Nephron (organoid): Measurements from ENCODE around the gene CLK1.

ENCODE experiments used
- H3K27ac Mint-ChIP-seq, 3 experiments: 2 replicates each; pipeline ENCODE4 v1.8.0; 2020; ENCODE audit warnings: mixed read lengths in 3 of 3, mild to moderate bottlenecking in 2 of 3, moderate library complexity in 1 of 3
- H3K27me3 Mint-ChIP-seq: 2 replicates; pipeline ENCODE4 v1.8.0; 2021; ENCODE audit warnings: low read depth, mild to moderate bottlenecking, moderate library complexity, mixed read lengths
- H3K36me3 Mint-ChIP-seq: 2 replicates; pipeline ENCODE4 v1.8.0; 2020; ENCODE audit warnings: low read depth, mixed read lengths
- H3K4me1 Mint-ChIP-seq: 2 replicates; pipeline ENCODE4 v1.8.0; 2020; ENCODE audit warnings: mixed read lengths
- H3K4me3 Mint-ChIP-seq, 3 experiments: 2 replicates each; pipeline ENCODE4 v1.8.0; 2020; ENCODE audit warnings: mild to moderate bottlenecking in 3 of 3, mixed read lengths in 3 of 3, moderate library complexity in 2 of 3
- H3K9me3 Mint-ChIP-seq: 2 replicates; pipeline ENCODE4 v1.8.0; 2020; ENCODE audit warnings: mixed read lengths
- CTCF ChIP-seq, 3 experiments: fragments of 200-600 bp; sonication (generic); IDR thresholded peaks; one replicate each; pipeline ENCODE4 v1.5.0; 2021; ENCODE audit warnings: antibody characterized with exemption in 3 of 3; ENCODE audit not compliant: unreplicated experiment in 3 of 3

CLK1 gene

GRCh38 chr2:200811333-200812121 is 52.9 kb downstream of the CLK1 start, which contains the start of gene BZW1:
BZW1 (plus strand) TSS chr2:200811910; CDS start chr2:200813218, 1,308 bp downstream.
- Mint-ChIP-seq H3K36me3 (peaks cover 34% of the 10 kb centered on the region), H3K4me1 (peaks cover 30% of the 10 kb centered on the region), H3K9me3 (no peaks in the 10 kb centered on the region)

GRCh38 chr2:200810998-200811332 is 53.5 kb downstream of the CLK1 start:
- Mint-ChIP-seq H3K9me3 (no peaks in the 10 kb centered on the region), H3K36me3 (peaks cover 28% of the 10 kb centered on the region), H3K27ac (peak overlapping the region; percentile 95 to 98 (median 97)), H3K27me3 (no peaks in the 10 kb centered on the region), H3K4me3 (peak overlapping the region; percentile 85 to 96 (median 87)), H3K4me1 (peaks cover 30% of the 10 kb centered on the region)
- no peak for TF ChIP-seq CTCF (IDR thresholded peaks at IDR 0.05; ENCODE audit: unreplicated experiment in 3 of 3)

More at GRCh38 chr2:200811333-200812121, 52.9 kb downstream of the CLK1 start, which contains the start of gene BZW1:
- H3K27me3 Mint-ChIP-seq, result no peaks in the 10 kb centered on the region
- TF ChIP-seq CTCF (IDR thresholded peaks at IDR 0.05; ENCODE audit: unreplicated experiment in 3 of 3), result no peak
- peak within 1 kb of the TSS; percentile 95 to 97 (median 96) for H3K4me3 Mint-ChIP-seq
- peak within 1 kb of the TSS; percentile 97 to 98 (median 97) for H3K27ac Mint-ChIP-seq

- Mint-ChIP-seq H3K4me3 (peak overlapping the region; percentile 85 to 96 (median 87)), H3K27ac (peak overlapping the region; percentile 95 to 98 (median 97)), H3K9me3 (no peaks in the 10 kb centered on the region), H3K4me1 (peaks cover 30% of the 10 kb centered on the region), H3K36me3 (peaks cover 23% of the 10 kb centered on the region), H3K27me3 (no peaks in the 10 kb centered on the region)
- TF ChIP-seq CTCF (IDR thresholded peaks at IDR 0.05; ENCODE audit: unreplicated experiment in 3 of 3), result no peak
Observed at GRCh38 chr2:200810252-200810997, 54.0 kb downstream of the CLK1 start.

GRCh38 chr2:200809506-200810251 is 54.8 kb downstream of the CLK1 start:
- peaks cover 29% of the 10 kb centered on the region for H3K4me1 Mint-ChIP-seq
- H3K27me3 Mint-ChIP-seq, result no peaks in the 10 kb centered on the region
- peak overlapping the region; percentile 85 to 96 (median 87) for H3K4me3 Mint-ChIP-seq
- TF ChIP-seq CTCF (IDR thresholded peaks at IDR 0.05; ENCODE audit: unreplicated experiment in 3 of 3), result no peak
- no peaks in the 10 kb centered on the region for H3K9me3 Mint-ChIP-seq
- H3K36me3 Mint-ChIP-seq, result peaks cover 15% of the 10 kb centered on the region
- peak overlapping the region; percentile 95 to 98 (median 97) for H3K27ac Mint-ChIP-seq
